Stimulated activated naive CD4-positive, alpha-beta T cell (primary cell): ENCODE data around the gene RRN3.
"Not testable (repeated sequence)": the region's sequence is repeated elsewhere in the genome, so short reads cannot be mapped to it uniquely, and the experiment has no call there.

Experiments used
- DNase-seq, 6 experiments: peaks; one replicate each; lab custom pipeline; 2025; lab: John Stamatoyannopoulos, UW

RRN3 gene

GRCh38 chr16:15051387-15051951, 42.6 kb downstream of the RRN3 start:
- no peak for DNase-seq

GRCh38 chr16:15050440-15050839, 43.6 kb downstream of the RRN3 start:
- DNase-seq: not testable (repeated sequence)

- DNase-seq: no peak
Observed at GRCh38 chr16:15049581-15050180, 44.4 kb downstream of the RRN3 start.

GRCh38 chr16:15046692-15047376, 47.2 kb downstream of the RRN3 start:
- no peak for DNase-seq

- DNase-seq: not testable (repeated sequence)
Observed at GRCh38 chr16:15045270-15045669, 48.8 kb downstream of the RRN3 start.

GRCh38 chr16:15044286-15044685, 49.8 kb downstream of the RRN3 start:
- DNase-seq: no peak

- no peak for DNase-seq
Observed at GRCh38 chr16:15043344-15043743, 50.7 kb downstream of the RRN3 start.

- no peak for DNase-seq
Observed at GRCh38 chr16:15041271-15042004, 52.6 kb downstream of the RRN3 start.

- no peak for DNase-seq
Observed at GRCh38 chr16:15038689-15039088, 55.4 kb downstream of the RRN3 start.

- no peak for DNase-seq
Observed at GRCh38 chr16:15037745-15038144, 56.3 kb downstream of the RRN3 start.

- DNase-seq: peak in 1 of 6 experiments; percentile 2
Observed at GRCh38 chr16:15037003-15037402, 57.1 kb downstream of the RRN3 start.

GRCh38 chr16:15035163-15035729, 58.8 kb downstream of the RRN3 start:
- no peak for DNase-seq

GRCh38 chr16:15034266-15035162, 59.6 kb downstream of the RRN3 start:
- DNase-seq: no peak

GRCh38 chr16:15033309-15033707, 60.8 kb downstream of the RRN3 start:
- no peak for DNase-seq

GRCh38 chr16:15032547-15033308, 61.3 kb downstream of the RRN3 start:
- peak in 1 of 6 experiments; percentile 33 for DNase-seq

GRCh38 chr16:15031586-15031985, 62.5 kb downstream of the RRN3 start:
- no peak for DNase-seq

GRCh38 chr16:15031179-15031578, 62.9 kb downstream of the RRN3 start:
- no peak for DNase-seq

- DNase-seq: not testable (repeated sequence)
Observed at GRCh38 chr16:15029749-15030148, 64.3 kb downstream of the RRN3 start.

- not testable (repeated sequence) for DNase-seq
Observed at GRCh38 chr16:15028801-15029698, 65.0 kb downstream of the RRN3 start.

- DNase-seq: not testable (repeated sequence)
Observed at GRCh38 chr16:15028345-15028715, 65.7 kb downstream of the RRN3 start.
